SJCRH30 (cell line): ENCODE measurements around the gene WDR90. TPM values are rescaled to one million over a fixed set of nuclear protein-coding genes. Genes with fewer than 3 reads are reported as not detected.

ENCODE experiments used
- DNase-seq, 2 experiments: peaks; one replicate each; pipeline ENCODE4 v3.0.0-alpha.2; 2015 to 2020
- H3K27ac ChIP-seq: fragments of 250-450 bp; sonication (Bioruptor Pico); 2 replicates; pipeline ENCODE4 v1.5.1; 2020; ENCODE audit warnings: mild to moderate bottlenecking, moderate library complexity
- H3K27me3 ChIP-seq: fragments of 250-450 bp; sonication (Bioruptor Pico); 2 replicates; pipeline ENCODE4 v1.5.1; 2020; ENCODE audit warnings: mild to moderate bottlenecking, moderate library complexity
- H3K36me3 ChIP-seq: fragments of 250-450 bp; sonication (Bioruptor Pico); 2 replicates; pipeline ENCODE4 v1.5.1; 2020; ENCODE audit warnings: mild to moderate bottlenecking, moderate library complexity
- H3K4me1 ChIP-seq: fragments of 250-450 bp; sonication (Bioruptor Pico); 2 replicates; pipeline ENCODE4 v1.5.1; 2020; ENCODE audit warnings: mild to moderate bottlenecking, moderate library complexity
- H3K4me3 ChIP-seq: fragments of 250-450 bp; sonication (Bioruptor Pico); 2 replicates; pipeline ENCODE4 v1.5.1; 2020; ENCODE audit warnings: mild to moderate bottlenecking, moderate library complexity
- H3K9me3 ChIP-seq: fragments of 250-450 bp; sonication (Bioruptor Pico); replicated peaks from 2 replicates; pipeline ENCODE4 v1.5.1; 2020; ENCODE audit warnings: mild to moderate bottlenecking, moderate library complexity
- total RNA-seq: library from RNA; depleted of rRNA; stranded (reverse); fragments of >200 nt; shearing (Covaris generic); gene quantifications from 2 replicates; pipeline ENCODE4 v1.2.3, GENCODE V29; 2014

WDR90 gene
- total RNA-seq, 1 experiment from 2014 or later: 18.3 TPM

DNA sequence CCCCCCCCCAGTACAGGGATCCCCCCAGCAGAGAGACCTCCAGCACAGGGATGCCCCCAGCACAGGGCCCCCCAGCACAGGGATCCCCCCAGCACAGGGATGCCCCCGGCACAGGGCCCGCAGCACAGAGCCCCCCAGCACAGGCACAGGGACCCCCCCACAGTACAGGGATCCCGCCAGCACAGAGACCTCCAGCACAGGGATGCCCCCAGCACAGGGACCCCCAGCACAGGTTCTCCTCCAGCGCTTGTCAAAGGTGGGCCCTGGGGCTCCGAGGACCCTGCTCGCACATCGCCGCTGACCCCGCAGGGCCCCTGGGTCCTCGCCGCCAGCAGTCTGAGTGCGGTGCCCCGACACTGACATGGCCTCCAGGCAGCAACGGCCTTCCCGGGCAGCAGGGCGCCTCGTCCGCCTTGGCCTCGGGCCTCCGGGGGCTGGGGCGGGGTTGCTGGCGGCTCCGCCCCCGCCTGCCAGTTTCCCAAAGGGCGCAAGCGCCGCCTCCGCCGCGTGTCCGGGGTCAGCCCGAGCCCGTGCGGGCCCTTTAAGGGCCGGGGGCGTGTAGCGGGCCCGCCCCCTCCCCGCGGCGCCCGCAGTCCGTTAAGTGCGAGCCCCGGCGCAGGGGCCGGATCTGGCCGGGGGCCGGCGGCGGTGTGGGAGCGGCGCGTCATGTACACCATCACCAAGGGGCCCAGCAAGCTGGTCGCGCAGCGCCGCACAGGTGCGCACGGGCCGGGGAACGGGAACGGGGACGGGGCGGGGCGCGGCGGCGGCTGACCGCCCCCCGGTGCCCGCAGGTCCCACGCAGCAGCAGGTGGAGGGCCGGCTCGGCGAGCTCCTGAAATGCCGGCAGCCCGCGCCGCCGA is 7.6 kb upstream of the WDR90 start, which contains the start of gene MCRIP2:
MCRIP2 (plus strand) TSS at position 503 of the 863 bp plus-strand sequence; CDS start at position 667, 164 bp downstream.
- peak within 1 kb of the TSS; percentile 64 for H3K4me3 ChIP-seq
- peak; percentile 77 to 78 for DNase-seq
- 0 out of 2 replicates have a peak, but pooled peaks cover 5% of the 10 kb centered on the region for H3K27me3 ChIP-seq
- H3K36me3 ChIP-seq: no peaks in the 10 kb centered on the region
- no peak within 1 kb of the TSS for H3K27ac ChIP-seq
- H3K9me3 ChIP-seq: no peaks in the 10 kb centered on the region
- H3K4me1 ChIP-seq: 0 out of 2 replicates have a peak, but pooled peaks cover 4% of the 10 kb centered on the region

DNA sequence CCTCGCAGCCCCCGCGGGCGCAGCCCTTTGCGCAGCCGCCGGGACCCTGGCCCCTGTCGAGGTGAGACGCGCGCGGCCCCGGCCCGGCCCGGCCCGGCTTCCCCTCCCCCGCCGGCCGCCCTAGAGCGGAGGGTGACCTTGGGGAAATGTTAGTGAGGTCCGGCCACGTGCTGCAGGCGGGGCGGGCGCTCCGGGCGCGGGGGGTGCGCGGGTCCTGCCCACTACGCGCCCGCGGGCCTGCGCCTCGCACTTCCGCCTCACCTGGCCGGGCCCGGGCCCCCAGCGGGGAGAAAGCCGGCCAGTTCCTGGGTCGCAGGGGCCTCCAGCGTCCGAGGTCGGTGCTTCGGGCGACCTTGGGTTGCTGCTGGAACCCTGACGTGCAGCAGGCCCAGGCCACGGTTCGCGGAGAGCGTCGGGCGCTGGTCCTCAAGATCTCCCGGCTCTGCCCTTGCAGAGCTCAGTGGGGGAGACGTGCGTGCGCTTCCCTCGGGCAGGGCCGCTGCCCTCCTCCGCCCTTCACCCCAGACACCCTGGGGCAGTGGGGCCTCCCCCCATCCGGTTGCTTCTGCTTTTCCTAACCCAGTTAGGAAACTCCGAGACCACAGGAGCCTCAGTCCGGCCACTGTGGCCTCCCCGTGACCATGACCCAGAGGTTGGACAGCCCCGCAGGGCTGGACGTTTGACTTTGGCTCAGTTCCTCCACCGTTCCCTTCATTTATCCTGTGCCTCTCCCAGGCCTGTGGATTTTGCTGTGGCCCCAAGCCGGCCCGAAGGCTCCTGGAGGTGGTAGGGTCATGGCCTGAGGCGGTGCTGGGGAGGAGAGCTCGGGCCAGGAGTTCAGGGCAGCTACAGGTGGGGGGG is 6.7 kb upstream of the WDR90 start:
- Histone ChIP-seq H3K4me1 (0 out of 2 replicates have a peak, but pooled peaks cover 4% of the 10 kb centered on the region), H3K27ac (no peak overlapping the region), H3K9me3 (no peaks in the 10 kb centered on the region), H3K27me3 (0 out of 2 replicates have a peak, but pooled peaks cover 5% of the 10 kb centered on the region), H3K4me3 (peak overlapping the region; percentile 64), H3K36me3 (no peaks in the 10 kb centered on the region)
- DNase-seq: no peak

- Histone ChIP-seq H3K9me3 (no peaks in the 10 kb centered on the region), H3K36me3 (no peaks in the 10 kb centered on the region), H3K4me1 (0 out of 2 replicates have a peak, but pooled peaks cover 3% of the 10 kb centered on the region), H3K27me3 (0 out of 2 replicates have a peak, but pooled peaks cover 5% of the 10 kb centered on the region), H3K4me3 (no peak overlapping the region), H3K27ac (no peak overlapping the region)
- DNase-seq: no peak
Observed at GRCh38 chr16:643050-643368, 6.2 kb upstream of the WDR90 start.

- Histone ChIP-seq H3K9me3 (no peaks in the 10 kb centered on the region), H3K4me1 (no peaks in the 10 kb centered on the region), H3K27me3 (0 out of 2 replicates have a peak, but pooled peaks cover 5% of the 10 kb centered on the region), H3K27ac (no peak overlapping the region), H3K36me3 (no peaks in the 10 kb centered on the region), H3K4me3 (no peak overlapping the region)
- no peak for DNase-seq
Observed at GRCh38 chr16:644556-644955, 4.6 kb upstream of the WDR90 start.

DNA sequence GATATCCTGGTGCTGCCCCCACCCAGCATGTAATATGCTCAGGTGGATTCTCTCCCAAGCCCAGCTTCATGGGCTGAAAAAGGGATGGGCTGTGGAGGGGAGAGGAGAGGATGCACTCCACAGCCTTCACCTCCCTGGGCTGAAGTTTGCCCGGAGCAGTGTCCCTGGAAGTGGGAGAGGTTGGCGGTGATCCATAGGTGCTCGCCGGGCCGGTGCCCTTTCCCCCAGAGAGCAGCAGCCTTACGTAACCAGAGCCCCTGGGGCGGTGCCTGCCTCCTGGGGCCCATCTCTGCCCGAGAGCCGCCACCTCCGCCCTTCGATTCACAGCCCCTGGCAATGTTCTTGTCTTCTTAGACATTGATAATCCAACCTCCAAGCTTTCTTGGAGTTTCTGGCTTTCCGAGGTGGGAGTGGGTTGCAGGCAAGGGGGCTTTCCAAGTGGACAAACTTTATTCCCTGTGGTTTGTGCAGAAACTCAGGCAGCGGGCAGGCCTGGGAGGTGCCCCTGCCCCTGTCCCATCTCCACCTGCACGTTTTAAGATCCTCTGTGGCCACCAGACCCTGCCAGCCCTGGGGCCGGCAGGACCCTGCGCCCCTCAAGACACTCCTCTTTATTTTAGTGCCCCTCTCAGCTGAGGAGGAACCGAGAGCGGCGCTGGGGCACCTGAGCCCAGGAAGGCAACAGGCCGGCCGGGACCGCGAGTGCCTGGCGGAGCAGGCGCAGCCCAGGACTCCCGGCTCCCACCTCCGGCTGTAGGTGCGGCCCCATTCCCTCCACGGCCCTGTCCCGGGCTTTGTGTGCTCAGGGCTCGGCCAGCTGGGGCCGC is 3.1 kb upstream of the WDR90 start:
- Histone ChIP-seq H3K36me3 (no peaks in the 10 kb centered on the region), H3K27me3 (0 out of 2 replicates have a peak, but pooled peaks cover 5% of the 10 kb centered on the region), H3K4me3 (no peak overlapping the region), H3K27ac (no peak overlapping the region), H3K4me1 (no peaks in the 10 kb centered on the region; the same call in 1 of the 2 replicates), H3K9me3 (no peaks in the 10 kb centered on the region)
- DNase-seq: no peak

GRCh38 chr16:646679-647172 is 2.4 kb upstream of the WDR90 start:
- Histone ChIP-seq H3K27me3 (0 out of 2 replicates have a peak, but pooled peaks cover 5% of the 10 kb centered on the region), H3K36me3 (no peaks in the 10 kb centered on the region), H3K4me1 (no peaks in the 10 kb centered on the region; the same call in 1 of the 2 replicates), H3K4me3 (no peak overlapping the region), H3K27ac (no peak overlapping the region), H3K9me3 (no peaks in the 10 kb centered on the region)
- no peak for DNase-seq

GRCh38 chr16:647173-647902 is 1.8 kb upstream of the WDR90 start:
- no peak for DNase-seq
- Histone ChIP-seq H3K4me1 (no peaks in the 10 kb centered on the region; the same call in 1 of the 2 replicates), H3K9me3 (no peaks in the 10 kb centered on the region), H3K27ac (no peak overlapping the region), H3K4me3 (no peak overlapping the region), H3K27me3 (0 out of 2 replicates have a peak, but pooled peaks cover 5% of the 10 kb centered on the region), H3K36me3 (no peaks in the 10 kb centered on the region)

GRCh38 chr16:648071-648780 is 939 bp upstream of the WDR90 start:
- peak overlapping the region; percentile 75 for H3K4me3 ChIP-seq
- H3K27ac ChIP-seq: no peak overlapping the region; the same call in 1 of the 2 replicates
- H3K4me1 ChIP-seq: no peaks in the 10 kb centered on the region; the same call in 1 of the 2 replicates
- H3K9me3 ChIP-seq: no peaks in the 10 kb centered on the region
- no peaks in the 10 kb centered on the region for H3K27me3 ChIP-seq
- H3K36me3 ChIP-seq: no peaks in the 10 kb centered on the region
- peak in 1 of 2 experiments; percentile 22 for DNase-seq

DNA sequence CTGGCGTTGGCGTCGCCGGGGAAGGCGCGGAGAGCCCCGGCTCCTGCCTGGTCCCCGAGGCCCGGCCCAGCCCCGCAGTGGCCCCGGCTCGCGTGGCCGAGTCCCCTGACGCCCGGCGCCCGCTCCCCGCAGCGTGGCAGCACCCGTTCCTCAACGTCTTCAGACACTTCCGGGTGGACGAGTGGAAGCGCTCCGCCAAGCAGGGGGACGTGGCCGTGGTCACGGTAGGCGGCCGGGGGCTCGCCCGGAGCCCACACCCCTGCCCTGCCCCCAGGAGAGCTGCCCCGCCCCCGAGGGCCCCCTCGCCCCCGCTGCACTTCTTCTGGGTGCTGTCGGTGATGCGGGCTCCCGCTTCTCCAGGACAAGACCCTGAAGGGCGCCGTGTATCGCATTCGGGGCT is 466 bp downstream of the WDR90 start:
- H3K27me3 ChIP-seq: no peaks in the 10 kb centered on the region
- peak overlapping the region; percentile 75 for H3K4me3 ChIP-seq
- no peaks in the 10 kb centered on the region; the same call in 1 of the 2 replicates for H3K4me1 ChIP-seq
- DNase-seq: no peak
- H3K36me3 ChIP-seq: no peaks in the 10 kb centered on the region
- H3K27ac ChIP-seq: peak overlapping the region; percentile 29
- no peaks in the 10 kb centered on the region for H3K9me3 ChIP-seq

GRCh38 chr16:651844-652243 is 2.7 kb downstream of the WDR90 start:
- Histone ChIP-seq H3K4me3 (no peak overlapping the region), H3K36me3 (no peaks in the 10 kb centered on the region), H3K27me3 (no peaks in the 10 kb centered on the region), H3K4me1 (no peaks in the 10 kb centered on the region; the same call in 1 of the 2 replicates), H3K9me3 (no peaks in the 10 kb centered on the region), H3K27ac (no peak overlapping the region)
- no peak for DNase-seq

- DNase-seq: no peak
Observed at GRCh38 chr16:652454-653305, 3.5 kb downstream of the WDR90 start.

GRCh38 chr16:654034-654433 is 4.9 kb downstream of the WDR90 start:
- H3K36me3 ChIP-seq: no peaks in the 10 kb centered on the region; the same call in 1 of the 2 replicates

More at GRCh38 chr16:652454-653305, 3.5 kb downstream of the WDR90 start:
- Histone ChIP-seq H3K36me3 (no peaks in the 10 kb centered on the region), H3K27ac (no peak overlapping the region), H3K4me3 (no peak overlapping the region), H3K4me1 (no peaks in the 10 kb centered on the region; the same call in 1 of the 2 replicates), H3K27me3 (no peaks in the 10 kb centered on the region), H3K9me3 (no peaks in the 10 kb centered on the region)

More at GRCh38 chr16:654034-654433, 4.9 kb downstream of the WDR90 start:
- no peaks in the 10 kb centered on the region; the same call in 1 of the 2 replicates for H3K4me1 ChIP-seq
- no peaks in the 10 kb centered on the region for H3K9me3 ChIP-seq
- no peaks in the 10 kb centered on the region for H3K27me3 ChIP-seq
- DNase-seq: no peak
- H3K4me3 ChIP-seq: no peak overlapping the region
- no peak overlapping the region for H3K27ac ChIP-seq
